Measurements from ENCODE around the gene TSPAN9. TPM values are rescaled to one million over a fixed set of nuclear protein-coding genes. Genes with fewer than 3 reads are reported as not detected.

TSPAN9 gene
- total RNA-seq, 1 donor from 2014 or later: 20.5 TPM

GRCh38 chr12:3289702-3290101 lies 212.5 kb downstream of the TSPAN9 start:
- no peak for DNase-seq (ENCODE audit: low read depth)
- TF ChIP-seq CTCF (conservative IDR thresholded peaks at IDR 0.05; ENCODE audit: low read depth, low read length): no peak
- no peak overlapping the region for H3K4me3 ChIP-seq (ENCODE audit: low read depth, low read length)

- H3K4me3 ChIP-seq (ENCODE audit: low read depth, low read length): no peak overlapping the region
- TF ChIP-seq CTCF (conservative IDR thresholded peaks at IDR 0.05; ENCODE audit: low read depth, low read length): no peak
These were observed 214.8 kb downstream of the TSPAN9 start for GRCh38 chr12:3291939-3292338.

GRCh38 chr12:3292677-3293412 lies 215.7 kb downstream of the TSPAN9 start:
- TF ChIP-seq CTCF (conservative IDR thresholded peaks at IDR 0.05; ENCODE audit: low read depth, low read length): no peak
- H3K4me3 ChIP-seq (ENCODE audit: low read depth, low read length): no peak overlapping the region
- no peak for DNase-seq (ENCODE audit: low read depth)

More at GRCh38 chr12:3291939-3292338, 214.8 kb downstream of the TSPAN9 start:
- DNase-seq (ENCODE audit: low read depth): no peak

- no peak overlapping the region for H3K4me3 ChIP-seq (ENCODE audit: low read depth, low read length)
- no peak for TF ChIP-seq CTCF (conservative IDR thresholded peaks at IDR 0.05; ENCODE audit: low read depth, low read length)
- DNase-seq (ENCODE audit: low read depth): no peak
These were observed 216.4 kb downstream of the TSPAN9 start for GRCh38 chr12:3293446-3294161.

GRCh38 chr12:3294481-3294911 lies 217.3 kb downstream of the TSPAN9 start:
- no peak for DNase-seq (ENCODE audit: low read depth)
- no peak overlapping the region for H3K4me3 ChIP-seq (ENCODE audit: low read depth, low read length)
- no peak for TF ChIP-seq CTCF (conservative IDR thresholded peaks at IDR 0.05; ENCODE audit: low read depth, low read length)

- TF ChIP-seq CTCF (conservative IDR thresholded peaks at IDR 0.05; ENCODE audit: low read depth, low read length): no peak
- no peak for DNase-seq (ENCODE audit: low read depth)
- H3K4me3 ChIP-seq (ENCODE audit: low read depth, low read length): no peak overlapping the region
These were observed 218.0 kb downstream of the TSPAN9 start for GRCh38 chr12:3295225-3295624.
